IMR-90 (cell line): Measurements from ENCODE around the gene HSPB7. TPM values are rescaled to one million over a fixed set of nuclear protein-coding genes. Genes with fewer than 3 reads are reported as not detected.
"Not testable (repeated sequence)": the region's sequence is repeated elsewhere in the genome, so short reads cannot be mapped to it uniquely, and the experiment has no call there.

ENCODE experiments used
- ATAC-seq: fragments of 200-7000 bp; cut with Tn5 transposase; 2 replicates; pipeline ENCODE4 v1.9.1; 2020; ENCODE audit warnings: low read depth, mild to moderate bottlenecking, moderate library complexity
- BruUV-seq: library from RNA; stranded (reverse); fragments of 400-500 nt; replicated peaks from 2 replicates; lab custom pipeline; 2021; lab: Mats Ljungman, UMichigan
- CTCF ChIA-PET: fragments of 300-600 bp; formaldehyde crosslinking; extraction: SDS; loops from one replicate; lab custom pipeline; 2021; ENCODE audit warnings: antibody characterized with exemption; lab: Yijun Ruan, JAX
- POLR2A ChIA-PET: fragments of 300-600 bp; sonication (Branson Sonifier 250); formaldehyde crosslinking; loops from one replicate; lab custom pipeline; 2022; ENCODE audit warnings: antibody characterized with exemption; ENCODE audit not compliant: unreplicated experiment; lab: Charles Lee
- DNase-seq: peaks from one replicate; pipeline ENCODE4 v3.0.0; 2013
- H2AFZ ChIP-seq: replicated peaks from 2 replicates; pipeline ENCODE3; 2013; ENCODE audit warnings: low read length, mild to moderate bottlenecking; ENCODE audit not compliant: poor library complexity
- H2AK5ac ChIP-seq: 2 replicates; pipeline ENCODE4 v1.6.1; 2013; ENCODE audit warnings: low read depth, low read length, inconsistent platforms
- H2AK9ac ChIP-seq: replicated peaks from 2 replicates; pipeline ENCODE3; 2013; ENCODE audit warnings: mild to moderate bottlenecking, low read depth, low read length, moderate library complexity; ENCODE audit not compliant: poor library complexity
- H2BK120ac ChIP-seq: 2 replicates; pipeline ENCODE4 v1.6.1; 2013; ENCODE audit warnings: low read depth, low read length, inconsistent platforms
- H2BK15ac ChIP-seq: 3 replicates; pipeline ENCODE4 v1.6.1; 2013; ENCODE audit warnings: low read depth, low read length, inconsistent platforms
- H2BK20ac ChIP-seq: 2 replicates; pipeline ENCODE4 v1.6.1; 2013; ENCODE audit warnings: low read depth, mild to moderate bottlenecking, inconsistent platforms, low read length, moderate library complexity
- H2BK5ac ChIP-seq: 2 replicates; pipeline ENCODE4 v1.6.1; 2013; ENCODE audit warnings: mild to moderate bottlenecking, low read depth, low read length, inconsistent platforms; ENCODE audit not compliant: poor library complexity, severe bottlenecking
- H3K14ac ChIP-seq: replicated peaks from 2 replicates; pipeline ENCODE4 v1.6.1; 2013; ENCODE audit warnings: low read depth, low read length, inconsistent platforms
- H3K18ac ChIP-seq: 2 replicates; pipeline ENCODE4 v1.6.1; 2013; ENCODE audit warnings: low read depth, low read length, control low read depth
- H3K23ac ChIP-seq: 2 replicates; pipeline ENCODE4 v1.6.1; 2013; ENCODE audit warnings: low read depth, low read length, inconsistent platforms
- H3K27ac ChIP-seq: 2 replicates; pipeline ENCODE4 v1.5.1; 2013; ENCODE audit warnings: mild to moderate bottlenecking, control low read depth, low read length; ENCODE audit not compliant: insufficient read depth
- H3K27me3 ChIP-seq: 2 replicates; pipeline ENCODE4 v1.6.1; 2013; ENCODE audit warnings: low read length; ENCODE audit not compliant: control insufficient read depth, insufficient read depth
- H3K36me3 ChIP-seq: 2 replicates; pipeline ENCODE4 v1.6.1; 2013; ENCODE audit warnings: low read length, mixed read lengths; ENCODE audit not compliant: control insufficient read depth, insufficient read depth
- H3K4ac ChIP-seq: 2 replicates; pipeline ENCODE4 v1.6.1; 2013; ENCODE audit warnings: low read depth, low read length, inconsistent platforms
- H3K4me1 ChIP-seq: 2 replicates; pipeline ENCODE4 v1.6.1; 2013; ENCODE audit warnings: low read length, mixed read lengths; ENCODE audit not compliant: control insufficient read depth, insufficient read depth
- H3K4me2 ChIP-seq: 2 replicates; pipeline ENCODE4 v1.6.1; 2013; ENCODE audit warnings: low read depth, mild to moderate bottlenecking, control low read depth, low read length, moderate library complexity
- H3K4me3 ChIP-seq: 2 replicates; pipeline ENCODE4 v1.5.1; 2013; ENCODE audit warnings: low read depth, mild to moderate bottlenecking, control low read depth, low read length, moderate library complexity; ENCODE audit not compliant: insufficient read depth
- H3K56ac ChIP-seq: 2 replicates; pipeline ENCODE4 v1.6.1; 2013; ENCODE audit warnings: low read length, inconsistent platforms; ENCODE audit not compliant: insufficient read depth; ENCODE audit errors: extremely low read depth
- H3K79me1 ChIP-seq, 2 experiments: 2 replicates each; pipeline ENCODE4 v1.6.1; 2013; ENCODE audit warnings: low read length in 2 of 2, inconsistent platforms in 1 of 2, low read depth in 1 of 2
- H3K9ac ChIP-seq: 2 replicates; pipeline ENCODE4 v1.6.1; 2013; ENCODE audit warnings: low read depth, low read length, control low read depth
- H3K9me1 ChIP-seq: 2 replicates; pipeline ENCODE4 v1.6.1; 2013; ENCODE audit warnings: low read length, inconsistent platforms; ENCODE audit not compliant: insufficient read depth
- H3K9me3 ChIP-seq: 2 replicates; pipeline ENCODE4 v1.6.1; 2013; ENCODE audit warnings: low read length; ENCODE audit not compliant: control insufficient read depth, insufficient read depth
- H4K20me1 ChIP-seq: 2 replicates; pipeline ENCODE4 v1.6.1; 2013; ENCODE audit warnings: low read length, inconsistent platforms; ENCODE audit not compliant: insufficient read depth
- H4K5ac ChIP-seq: 2 replicates; pipeline ENCODE4 v1.6.1; 2013; ENCODE audit warnings: mild to moderate bottlenecking, low read depth, low read length, control low read depth
- H4K8ac ChIP-seq, 2 experiments: 2 replicates each; pipeline ENCODE4 v1.6.1; 2013; ENCODE audit warnings: low read depth in 2 of 2, low read length in 2 of 2, control low read depth in 1 of 2, inconsistent platforms in 1 of 2
- H4K91ac ChIP-seq: 2 replicates; pipeline ENCODE4 v1.6.1; 2013; ENCODE audit warnings: low read depth, low read length, inconsistent platforms; ENCODE audit not compliant: insufficient read depth
- BHLHE40 ChIP-seq: fragments of 150-350 bp; IDR thresholded peaks from 2 replicates; pipeline ENCODE4 v1.6.1; 2016; ENCODE audit warnings: mild to moderate bottlenecking, low read depth, low read length
- CEBPB ChIP-seq: IDR thresholded peaks from 2 replicates; pipeline ENCODE4 v1.6.1; 2012; ENCODE audit warnings: low read depth, low read length, improper control_type of control experiment
- MAFK ChIP-seq: IDR thresholded peaks from 2 replicates; pipeline ENCODE4 v1.6.1; 2012; ENCODE audit warnings: low read depth, low read length, improper control_type of control experiment
- NFE2L2 ChIP-seq: fragments of 150-350 bp; IDR thresholded peaks from 2 replicates; pipeline ENCODE4 v1.6.1; 2016; ENCODE audit warnings: low read depth, mild to moderate bottlenecking, low read length
- POLR2A ChIP-seq: IDR thresholded peaks from 2 replicates; pipeline ENCODE4 v1.6.1; 2012; ENCODE audit warnings: mild to moderate bottlenecking, low read depth, low read length
- WGBS, 2 experiments: methylation state at CpG; one replicate each; pipeline versions ENCODE4 v1.1.5 to v1.1.7; 2013; ENCODE audit warnings: missing lambda C conversion rate in 2 of 2; ENCODE audit not compliant: insufficient read length in 1 of 2; ENCODE audit errors: extremely low coverage in 2 of 2; 5-methylcytosine and 5-hydroxymethylcytosine counted together
- dilution Hi-C: fragments of 300-500 bp; cut with HindIII; formaldehyde crosslinking; loops from one replicate; pipeline ENCODE4 v1.14.3; 2018; ENCODE audit warnings: low sequenced_read_pairs; ENCODE audit not compliant: unreplicated experiment
- in situ Hi-C: fragments of 300-500 bp; cut with MboI; formaldehyde crosslinking; loops from 3 replicates; pipeline ENCODE4 v1.14.3; 2019; ENCODE audit warnings: low sequenced_read_pairs, inconsistent platforms, mixed read lengths
- intact Hi-C: fragments of 100-400 bp; cut with micrococcal nuclease; formaldehyde crosslinking; loops from 2 replicates; pipeline ENCODE4 v1.10.0; 2022
- polyA plus RNA-seq, 3 experiments: library from polyadenylated mRNA; depleted of rRNA; stranded (reverse); fragments of >200 nt; gene quantifications; 2 replicates each; pipeline ENCODE4 v1.2.3, GENCODE V29; 2012; ENCODE audit warnings: low replicate concordance in 1 of 3
- total RNA-seq: library from RNA; depleted of rRNA; stranded (reverse); fragments of >200 nt; gene quantifications from 2 replicates; pipeline ENCODE4 v1.2.3, GENCODE V29; 2012
- TF ChIP-seq, protein P1 (sequence below): conservative IDR thresholded peaks from 2 replicates; pipeline ENCODE4 v1.5.1; 2012; ENCODE audit warnings: mild to moderate bottlenecking, low read depth, low read length, improper control_type of control experiment

The HSPB7 gene
- total and polyA plus RNA-seq, 2 of the 4 experiments (the other 2 are of a cell fraction): 0.54 to 3.0 TPM

DNA sequence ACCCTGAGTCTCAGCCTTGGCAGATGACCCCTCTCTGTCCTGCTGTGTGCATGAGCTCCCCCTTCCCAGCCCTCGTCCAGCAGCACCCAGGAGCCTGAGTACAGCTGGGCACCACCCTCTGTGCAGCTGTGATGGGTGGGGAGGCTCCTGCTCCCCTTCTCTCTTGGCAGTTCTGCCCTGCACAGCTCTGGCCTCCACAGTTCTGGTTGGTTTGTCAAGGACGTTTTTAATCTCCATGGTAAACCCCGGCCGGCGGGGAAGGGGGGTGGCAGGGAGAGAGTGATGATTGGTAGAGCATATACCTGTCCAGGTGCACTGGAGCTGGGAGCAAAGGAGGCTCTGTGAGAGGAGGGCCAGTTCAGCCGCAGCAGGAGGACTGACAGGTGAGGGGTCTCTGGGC lies 3.8 kb upstream of the HSPB7 start, which contains the start of gene CLCNKA:
Gene CLCNKA, plus strand, starts transcription at position 356 of the 400 bp plus-strand sequence. CDS start 584 bp downstream, outside the sequence.
- Histone ChIP-seq H3K56ac (no peak within 1 kb of the TSS), H3K9ac (no peak within 1 kb of the TSS), H4K20me1 (no peaks in the 10 kb centered on the region), H3K9me1 (peaks cover 3% of the 10 kb centered on the region), H4K5ac (no peak within 1 kb of the TSS), H2AK5ac (peak within 1 kb of the TSS; percentile 16; the same call in 1 of the 2 replicates), H3K27ac (no peak within 1 kb of the TSS), H3K36me3 (no peaks in the 10 kb centered on the region), H4K8ac (no peak within 1 kb of the TSS), H3K4ac (no peak within 1 kb of the TSS; the same call in 1 of the 2 replicates), H3K4me1 (peaks cover 23% of the 10 kb centered on the region), H3K23ac (no peak within 1 kb of the TSS), H3K4me2 (no peak within 1 kb of the TSS), H2BK15ac (no peak within 1 kb of the TSS), H2BK5ac (no peak within 1 kb of the TSS), H3K4me3 (no peak within 1 kb of the TSS), H4K91ac (no peak within 1 kb of the TSS), H3K79me1 (no peaks in the 10 kb centered on the region), H2BK20ac (no peak within 1 kb of the TSS), H2BK120ac (no peak within 1 kb of the TSS), H3K14ac (no peak within 1 kb of the TSS), H3K27me3 (peaks cover 4% of the 10 kb centered on the region), H3K18ac (no peak within 1 kb of the TSS), H3K9me3 (no peaks in the 10 kb centered on the region), H2AK9ac (no peak within 1 kb of the TSS), H2AFZ (no peak within 1 kb of the TSS)
- no TSS peak for BruUV-seq
- CTCF ChIA-PET: no interaction called here
- ATAC-seq (no peak), DNase-seq (no peak)
- dilution Hi-C loops: no loop called here
- WGBS, 2 experiments: 85% methylated on average over 4 of the region's 6 CpGs; no CpG with 5 or more reads in 1 of the 2 experiments
- TF ChIP-seq NFE2L2 (no peak), POLR2A (no peak), MAFK (no peak), BHLHE40 (no peak), CEBPB (no peak)
- TF ChIP-seq, protein P1, sequence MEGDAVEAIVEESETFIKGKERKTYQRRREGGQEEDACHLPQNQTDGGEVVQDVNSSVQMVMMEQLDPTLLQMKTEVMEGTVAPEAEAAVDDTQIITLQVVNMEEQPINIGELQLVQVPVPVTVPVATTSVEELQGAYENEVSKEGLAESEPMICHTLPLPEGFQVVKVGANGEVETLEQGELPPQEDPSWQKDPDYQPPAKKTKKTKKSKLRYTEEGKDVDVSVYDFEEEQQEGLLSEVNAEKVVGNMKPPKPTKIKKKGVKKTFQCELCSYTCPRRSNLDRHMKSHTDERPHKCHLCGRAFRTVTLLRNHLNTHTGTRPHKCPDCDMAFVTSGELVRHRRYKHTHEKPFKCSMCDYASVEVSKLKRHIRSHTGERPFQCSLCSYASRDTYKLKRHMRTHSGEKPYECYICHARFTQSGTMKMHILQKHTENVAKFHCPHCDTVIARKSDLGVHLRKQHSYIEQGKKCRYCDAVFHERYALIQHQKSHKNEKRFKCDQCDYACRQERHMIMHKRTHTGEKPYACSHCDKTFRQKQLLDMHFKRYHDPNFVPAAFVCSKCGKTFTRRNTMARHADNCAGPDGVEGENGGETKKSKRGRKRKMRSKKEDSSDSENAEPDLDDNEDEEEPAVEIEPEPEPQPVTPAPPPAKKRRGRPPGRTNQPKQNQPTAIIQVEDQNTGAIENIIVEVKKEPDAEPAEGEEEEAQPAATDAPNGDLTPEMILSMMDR: no peak
- POLR2A ChIA-PET: no interaction called here
- in situ Hi-C loops: no loop called here
- intact Hi-C loops: no loop called here

DNA sequence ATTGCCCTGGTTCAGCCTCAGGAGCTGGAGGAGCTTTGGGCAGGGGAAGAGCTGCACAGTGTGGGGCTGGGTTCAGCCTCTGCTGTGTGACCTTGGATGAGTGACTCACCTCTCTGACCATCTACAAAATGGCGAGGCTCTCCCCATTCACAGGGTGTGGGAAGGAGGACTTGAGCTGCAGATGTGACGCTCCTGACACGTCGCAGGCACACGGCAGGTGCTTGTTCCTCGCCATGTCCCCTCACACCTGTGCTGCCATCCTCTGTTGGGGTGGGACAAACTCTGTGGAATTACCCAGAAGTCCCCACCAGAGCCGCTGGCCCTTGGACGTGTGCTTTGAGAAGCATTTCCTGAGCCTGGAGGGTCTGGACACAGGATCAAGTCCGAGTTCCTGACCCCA lies 3.0 kb upstream of the HSPB7 start:
- H3K14ac ChIP-seq, H3K27ac ChIP-seq, H3K9ac ChIP-seq, H3K56ac ChIP-seq, H2AFZ ChIP-seq, H4K8ac ChIP-seq, H3K23ac ChIP-seq, H2BK120ac ChIP-seq, H3K4me3 ChIP-seq, H3K18ac ChIP-seq, H4K20me1 ChIP-seq, H3K4me2 ChIP-seq, H2BK20ac ChIP-seq, dilution Hi-C loops, H3K27me3 ChIP-seq, ATAC-seq, H2AK9ac ChIP-seq, H4K5ac ChIP-seq, CTCF ChIA-PET, H3K4ac ChIP-seq, H3K9me1 ChIP-seq, H3K36me3 ChIP-seq, H4K91ac ChIP-seq, H2BK15ac ChIP-seq, DNase-seq, H3K79me1 ChIP-seq, BruUV-seq, H3K9me3 ChIP-seq, POLR2A ChIA-PET, H2BK5ac ChIP-seq, in situ Hi-C loops, intact Hi-C loops: not testable (repeated sequence)
- H2AK5ac ChIP-seq: peak overlapping the region; percentile 83; the same call in 1 of the 2 replicates
- WGBS, 2 experiments: no CpG with 5 or more reads among the region's 9 CpGs
- H3K4me1 ChIP-seq: peaks cover 23% of the 10 kb centered on the region
